GM18907 (cell line): ENCODE measurements around the gene TPST2.

Source experiments
- ATAC-seq: cut with Tn5 transposase; IDR thresholded peaks from one replicate; pipeline ENCODE4 v1.9.1; 2021; ENCODE audit warnings: mild to moderate bottlenecking, moderate library complexity; ENCODE audit not compliant: unreplicated experiment

The TPST2 gene

GRCh38 chr22:26559961-26560575 is 29.9 kb downstream of the TPST2 start:
- ATAC-seq = no peak

GRCh38 chr22:26558248-26558895 is 31.6 kb downstream of the TPST2 start:
- no peak for ATAC-seq

GRCh38 chr22:26556904-26557303 is 33.0 kb downstream of the TPST2 start:
- ATAC-seq = no peak

GRCh38 chr22:26555478-26555877 is 34.5 kb downstream of the TPST2 start:
- ATAC-seq = no peak

- ATAC-seq = no peak
Measured at GRCh38 chr22:26554956-26555355, 35.0 kb downstream of the TPST2 start.

GRCh38 chr22:26553056-26553752 is 36.7 kb downstream of the TPST2 start:
- ATAC-seq = no peak

GRCh38 chr22:26552466-26552865 is 37.5 kb downstream of the TPST2 start:
- no peak for ATAC-seq

- no peak for ATAC-seq
Measured at GRCh38 chr22:26551568-26551967, 38.4 kb downstream of the TPST2 start.

GRCh38 chr22:26550498-26551033 is 39.4 kb downstream of the TPST2 start:
- no peak for ATAC-seq

GRCh38 chr22:26549902-26550497 is 39.9 kb downstream of the TPST2 start:
- no peak for ATAC-seq

GRCh38 chr22:26548984-26549383 is 40.9 kb downstream of the TPST2 start:
- ATAC-seq = no peak

- ATAC-seq = no peak
Measured at GRCh38 chr22:26548303-26548702, 41.6 kb downstream of the TPST2 start.

- ATAC-seq = no peak
Measured at GRCh38 chr22:26547837-26548236, 42.1 kb downstream of the TPST2 start.

- ATAC-seq = no peak
Measured at GRCh38 chr22:26547426-26547825, 42.5 kb downstream of the TPST2 start.

- no peak for ATAC-seq
Measured at GRCh38 chr22:26546282-26546681, 43.6 kb downstream of the TPST2 start.

- no peak for ATAC-seq
Measured at GRCh38 chr22:26545827-26546226, 44.1 kb downstream of the TPST2 start.

- ATAC-seq = no peak
Measured at GRCh38 chr22:26545385-26545784, 44.5 kb downstream of the TPST2 start.

GRCh38 chr22:26544489-26544888 is 45.4 kb downstream of the TPST2 start:
- no peak for ATAC-seq

GRCh38 chr22:26542831-26543230 is 47.1 kb downstream of the TPST2 start:
- ATAC-seq = no peak

GRCh38 chr22:26541167-26541819 is 48.6 kb downstream of the TPST2 start:
- no peak for ATAC-seq

GRCh38 chr22:26540119-26540518 is 49.8 kb downstream of the TPST2 start:
- no peak for ATAC-seq
